ENCODE results near the gene ZC3H13. TPM values are rescaled to one million over a fixed set of nuclear protein-coding genes. Genes with fewer than 3 reads are reported as not detected.

ZC3H13 gene
- total RNA-seq, 1 donor from 2014 or later: 30.2 TPM

DNA sequence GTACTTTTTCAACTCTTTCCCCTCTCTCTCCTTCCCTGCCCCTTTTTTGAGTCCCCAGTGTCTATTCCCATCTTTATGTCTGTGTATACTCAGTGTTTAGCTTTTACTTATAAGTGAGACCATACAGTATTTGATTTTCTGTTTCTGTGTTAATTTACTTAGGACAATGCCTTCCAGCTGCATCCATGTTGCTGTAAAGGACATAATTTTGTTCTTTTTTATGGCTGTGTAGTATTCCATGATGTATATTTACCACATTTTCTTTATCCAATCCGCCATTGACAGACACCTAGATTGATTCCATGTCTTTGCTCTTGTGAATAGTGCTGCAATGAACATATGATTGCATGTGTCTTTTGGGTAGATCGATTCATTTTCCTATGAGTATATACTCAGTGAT, 10.7 kb upstream of the ZC3H13 start:
- H3K27me3 ChIP-seq: no peaks in the 10 kb centered on the region
- no peaks in the 10 kb centered on the region for H3K9me3 ChIP-seq
- no peaks in the 10 kb centered on the region for H3K36me3 ChIP-seq
- H3K4me3 ChIP-seq: no peak overlapping the region
- intact Hi-C loops (cut with DNase I): no loop called here
- no peak overlapping the region for H3K27ac ChIP-seq
- no peak for TF ChIP-seq POLR2AphosphoS5 (IDR thresholded peaks at IDR 0.05; ENCODE audit: insufficient read depth in 1 of 2, low read depth in 1 of 2)
- TF ChIP-seq, protein P1, sequence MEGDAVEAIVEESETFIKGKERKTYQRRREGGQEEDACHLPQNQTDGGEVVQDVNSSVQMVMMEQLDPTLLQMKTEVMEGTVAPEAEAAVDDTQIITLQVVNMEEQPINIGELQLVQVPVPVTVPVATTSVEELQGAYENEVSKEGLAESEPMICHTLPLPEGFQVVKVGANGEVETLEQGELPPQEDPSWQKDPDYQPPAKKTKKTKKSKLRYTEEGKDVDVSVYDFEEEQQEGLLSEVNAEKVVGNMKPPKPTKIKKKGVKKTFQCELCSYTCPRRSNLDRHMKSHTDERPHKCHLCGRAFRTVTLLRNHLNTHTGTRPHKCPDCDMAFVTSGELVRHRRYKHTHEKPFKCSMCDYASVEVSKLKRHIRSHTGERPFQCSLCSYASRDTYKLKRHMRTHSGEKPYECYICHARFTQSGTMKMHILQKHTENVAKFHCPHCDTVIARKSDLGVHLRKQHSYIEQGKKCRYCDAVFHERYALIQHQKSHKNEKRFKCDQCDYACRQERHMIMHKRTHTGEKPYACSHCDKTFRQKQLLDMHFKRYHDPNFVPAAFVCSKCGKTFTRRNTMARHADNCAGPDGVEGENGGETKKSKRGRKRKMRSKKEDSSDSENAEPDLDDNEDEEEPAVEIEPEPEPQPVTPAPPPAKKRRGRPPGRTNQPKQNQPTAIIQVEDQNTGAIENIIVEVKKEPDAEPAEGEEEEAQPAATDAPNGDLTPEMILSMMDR (IDR thresholded peaks at IDR 0.05): no peak
- TF ChIP-seq POLR2A (IDR thresholded peaks at IDR 0.05): no peak
- no peaks in the 10 kb centered on the region for H3K4me1 ChIP-seq
- DNase-seq (ENCODE audit: extremely low spot score in 2 of 2): no peak

DNA sequence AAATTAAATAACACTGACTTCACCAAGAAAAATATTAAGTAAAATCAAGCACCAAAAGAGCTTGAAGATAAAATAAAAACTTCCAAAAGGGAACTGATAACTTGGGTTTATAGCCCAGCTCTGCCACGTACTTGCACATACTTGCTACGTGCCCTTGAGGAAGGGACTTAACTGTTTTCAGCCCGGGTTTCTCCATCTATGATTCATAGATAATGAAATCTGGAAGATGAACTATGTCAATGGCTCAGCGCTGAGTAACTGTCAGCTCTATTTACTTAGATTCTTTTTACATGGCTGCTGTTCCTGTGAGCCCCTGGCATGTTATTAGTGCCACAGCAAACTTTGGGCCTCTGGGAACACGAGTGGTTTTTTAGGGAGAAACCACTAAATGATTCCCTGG, 9.6 kb upstream of the ZC3H13 start:
- Histone ChIP-seq H3K9me3 (no peaks in the 10 kb centered on the region), H3K4me3 (no peak overlapping the region), H3K36me3 (no peaks in the 10 kb centered on the region), H3K4me1 (no peaks in the 10 kb centered on the region), H3K27ac (no peak overlapping the region), H3K27me3 (no peaks in the 10 kb centered on the region)
- TF ChIP-seq POLR2A (IDR thresholded peaks at IDR 0.05) (no peak), POLR2AphosphoS5 (IDR thresholded peaks at IDR 0.05; ENCODE audit: insufficient read depth in 1 of 2, low read depth in 1 of 2) (no peak)
- TF ChIP-seq, protein P1 (IDR thresholded peaks at IDR 0.05): no peak
- intact Hi-C loops (cut with DNase I): no loop called here
- DNase-seq (ENCODE audit: extremely low spot score in 2 of 2): no peak

DNA sequence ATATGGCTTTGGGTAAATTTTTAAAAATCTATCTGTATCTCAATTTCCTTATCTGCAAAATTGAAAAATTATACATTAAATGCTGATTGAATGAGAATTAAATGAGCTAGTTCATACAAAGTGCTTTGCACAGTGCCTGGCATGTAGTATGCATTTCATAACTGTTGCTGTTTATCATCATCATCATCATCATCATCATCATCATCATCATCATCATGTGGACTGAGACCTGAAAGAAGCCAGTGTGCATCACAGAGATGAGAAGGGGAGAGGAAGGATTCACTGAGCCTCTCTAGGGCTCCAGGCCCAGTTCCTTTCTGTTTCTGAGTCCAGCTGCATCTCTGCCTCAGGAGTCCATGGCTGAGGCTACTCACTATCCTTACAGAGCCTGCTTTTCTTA, 6.9 kb upstream of the ZC3H13 start:
- DNase-seq (ENCODE audit: extremely low spot score in 2 of 2): no peak
- no peaks in the 10 kb centered on the region for H3K9me3 ChIP-seq
- no peaks in the 10 kb centered on the region for H3K4me1 ChIP-seq
- H3K27me3 ChIP-seq: no peaks in the 10 kb centered on the region
- H3K4me3 ChIP-seq: no peak overlapping the region
- H3K27ac ChIP-seq: no peak overlapping the region
- H3K36me3 ChIP-seq: no peaks in the 10 kb centered on the region
- TF ChIP-seq POLR2A (IDR thresholded peaks at IDR 0.05) (no peak), POLR2AphosphoS5 (IDR thresholded peaks at IDR 0.05; ENCODE audit: insufficient read depth in 1 of 2, low read depth in 1 of 2) (no peak)
- TF ChIP-seq, protein P1 (IDR thresholded peaks at IDR 0.05): no peak
- intact Hi-C loops (cut with DNase I): no loop called here

- Histone ChIP-seq H3K27ac (no peak overlapping the region), H3K4me3 (no peak overlapping the region), H3K27me3 (no peaks in the 10 kb centered on the region), H3K4me1 (peaks cover 7% of the 10 kb centered on the region), H3K9me3 (no peaks in the 10 kb centered on the region), H3K36me3 (no peaks in the 10 kb centered on the region)
- DNase-seq (ENCODE audit: extremely low spot score in 2 of 2): no peak
- intact Hi-C loops (cut with DNase I): no loop called here
- no peak for TF ChIP-seq POLR2AphosphoS5 (IDR thresholded peaks at IDR 0.05; ENCODE audit: insufficient read depth in 1 of 2, low read depth in 1 of 2)
- no peak for TF ChIP-seq POLR2A (IDR thresholded peaks at IDR 0.05)
- TF ChIP-seq, protein P1 (IDR thresholded peaks at IDR 0.05): no peak
These were observed 5.7 kb upstream of the ZC3H13 start for GRCh38 chr13:46058268-46058667.

DNA sequence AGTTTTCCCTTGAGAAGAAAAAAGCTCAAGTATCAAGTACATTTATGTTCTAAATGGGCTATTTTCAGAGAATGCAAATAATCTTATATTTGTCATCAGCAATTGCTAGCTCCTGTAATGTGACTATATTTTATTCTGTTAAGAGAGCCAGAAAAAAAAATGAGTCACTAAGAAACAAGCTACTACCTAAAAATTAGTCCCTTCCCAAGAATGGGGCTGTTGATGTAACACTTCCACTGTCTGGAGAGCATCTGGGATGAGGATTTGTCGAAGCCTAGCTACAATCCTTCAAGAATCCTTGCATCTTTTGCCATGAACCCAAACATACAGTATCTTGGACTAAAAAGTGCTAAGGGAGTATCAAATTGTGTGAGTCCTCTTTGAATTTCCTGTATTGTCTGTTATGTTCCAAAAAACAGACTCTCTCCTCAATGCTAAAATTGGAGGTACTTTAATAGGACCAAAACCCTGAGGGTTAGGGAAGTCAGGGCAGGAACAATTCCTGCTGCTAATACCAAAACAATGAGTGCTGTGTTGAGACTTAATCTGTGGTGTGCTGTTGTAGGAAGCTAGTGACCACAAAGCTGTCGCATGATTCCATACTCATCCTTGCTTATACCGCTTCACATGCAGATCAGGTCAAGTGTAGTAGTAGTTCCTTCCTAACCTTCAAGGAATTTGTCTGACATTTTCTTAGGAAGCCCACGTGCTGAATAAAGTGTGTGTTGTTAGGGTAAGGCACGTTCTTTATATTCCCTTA, 4.9 kb upstream of the ZC3H13 start:
- Histone ChIP-seq H3K4me3 (no peak overlapping the region), H3K4me1 (peaks cover 8% of the 10 kb centered on the region), H3K27ac (no peak overlapping the region), H3K27me3 (no peaks in the 10 kb centered on the region), H3K9me3 (no peaks in the 10 kb centered on the region), H3K36me3 (no peaks in the 10 kb centered on the region)
- TF ChIP-seq, protein P1 (IDR thresholded peaks at IDR 0.05): no peak
- no peak for TF ChIP-seq POLR2AphosphoS5 (IDR thresholded peaks at IDR 0.05; ENCODE audit: insufficient read depth in 1 of 2, low read depth in 1 of 2)
- no peak for TF ChIP-seq POLR2A (IDR thresholded peaks at IDR 0.05)
- DNase-seq (ENCODE audit: extremely low spot score in 2 of 2): no peak
- intact Hi-C loops (cut with DNase I): no loop called here

Data from vagina (tissue), 2 donors.